HepG2 (cell line): Measurements from ENCODE around the gene TMC2. TPM values are rescaled to one million over a fixed set of nuclear protein-coding genes. Genes with fewer than 3 reads are reported as not detected.
A peak's percentile ranks its signal among the peaks of the same experiment; 100 is the strongest.

ENCODE experiments used
- BHLHE40 ChIP-seq: IDR thresholded peaks from 2 replicates; pipeline ENCODE4 v1.6.1; 2011; ENCODE audit warnings: low read length, improper control_type of control experiment
- SRSF4 ChIP-seq: fragments of 200-400 bp; formaldehyde crosslinking; IDR thresholded peaks from one replicate; pipeline ENCODE4 v1.6.1; 2018; ENCODE audit warnings: mild to moderate bottlenecking, low read depth, low read length, moderate library complexity; ENCODE audit not compliant: poor library complexity, severe bottlenecking
- ZNF768 ChIP-seq: sonication (generic); formaldehyde crosslinking; IDR thresholded peaks from 2 replicates; pipeline ENCODE4 v1.4.0; 2020; ENCODE audit warnings: missing genetic modification reagents
- polyA plus RNA-seq, 8 experiments: library from polyadenylated mRNA; depleted of rRNA in 3 of 8; stranded (reverse) in 7 of 8; unstranded in 1 of 8; fragments of >200 nt; fragmentation: Illumina TruSeq in 4 of 8; extraction: Trizol in 4 of 8; gene quantifications; 2 replicates each; pipeline versions ENCODE4 v1.2.1 to v1.2.3, GENCODE V29; 2011 to 2016; ENCODE audit warnings: low read depth in 4 of 8, missing spikeins in 1 of 8, mixed read lengths in 1 of 8; ENCODE audit not compliant: insufficient read depth in 1 of 8
- total RNA-seq, 5 experiments: library from RNA; depleted of rRNA; stranded (reverse); fragments of >200 nt; fragmentation: Illumina TruSeq; extraction: Trizol; gene quantifications; 2 replicates each; pipeline ENCODE4 v1.2.3, GENCODE V29; 2016; ENCODE audit warnings: low read depth in 1 of 5
- TF ChIP-seq, protein P1 (sequence below): sonication (generic); formaldehyde crosslinking; IDR thresholded peaks from 2 replicates; pipeline ENCODE4 v1.5.0; 2020; ENCODE audit warnings: mild to moderate bottlenecking, missing genetic modification reagents, borderline replicate concordance
- TF ChIP-seq, protein P2 (sequence below): sonication (generic); formaldehyde crosslinking; IDR thresholded peaks from 2 replicates; pipeline ENCODE4 v1.4.0; 2020; ENCODE audit warnings: mild to moderate bottlenecking, missing genetic modification reagents

The TMC2 gene
- total and polyA plus RNA-seq, 2 of the 13 experiments (the other 11 are each of a cell fraction or from before 2014, with no cell fraction given): not detected

DNA sequence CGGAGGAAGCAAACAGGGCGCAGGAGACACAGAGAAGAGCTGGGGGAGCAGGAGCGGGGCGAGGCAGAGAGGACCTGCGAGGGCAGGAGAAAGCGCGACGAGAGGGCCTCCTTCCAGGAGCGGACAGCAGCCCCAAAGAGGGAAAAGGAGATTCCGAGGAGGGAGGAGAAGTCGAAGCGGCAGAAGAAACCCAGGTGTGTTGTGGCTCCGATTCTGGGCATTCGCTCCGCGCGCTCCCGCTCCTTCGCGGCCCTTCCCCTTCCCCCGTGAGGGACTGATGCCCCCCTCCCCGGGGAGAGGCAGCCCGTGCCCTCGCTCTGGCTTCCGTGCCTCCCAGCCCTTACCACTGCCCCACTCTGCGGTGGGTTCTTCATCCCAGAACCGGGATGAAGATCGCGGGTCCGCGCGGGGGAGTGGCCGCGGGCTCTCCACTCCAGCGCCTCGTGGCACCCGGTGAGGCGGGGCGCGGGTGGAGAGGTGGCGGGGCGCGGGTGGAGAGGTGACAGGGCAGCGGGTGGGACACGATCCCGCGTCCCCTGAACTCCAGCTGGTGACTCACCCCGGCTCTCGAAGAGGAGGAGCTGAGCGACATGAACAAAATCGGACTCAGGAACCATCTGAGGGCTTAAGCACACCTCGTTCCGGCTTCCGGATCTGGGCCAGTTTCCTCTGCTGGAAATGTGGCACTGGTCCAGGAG is 22.4 kb downstream of the TMC2 start (continued):
- TF ChIP-seq, protein P1, sequence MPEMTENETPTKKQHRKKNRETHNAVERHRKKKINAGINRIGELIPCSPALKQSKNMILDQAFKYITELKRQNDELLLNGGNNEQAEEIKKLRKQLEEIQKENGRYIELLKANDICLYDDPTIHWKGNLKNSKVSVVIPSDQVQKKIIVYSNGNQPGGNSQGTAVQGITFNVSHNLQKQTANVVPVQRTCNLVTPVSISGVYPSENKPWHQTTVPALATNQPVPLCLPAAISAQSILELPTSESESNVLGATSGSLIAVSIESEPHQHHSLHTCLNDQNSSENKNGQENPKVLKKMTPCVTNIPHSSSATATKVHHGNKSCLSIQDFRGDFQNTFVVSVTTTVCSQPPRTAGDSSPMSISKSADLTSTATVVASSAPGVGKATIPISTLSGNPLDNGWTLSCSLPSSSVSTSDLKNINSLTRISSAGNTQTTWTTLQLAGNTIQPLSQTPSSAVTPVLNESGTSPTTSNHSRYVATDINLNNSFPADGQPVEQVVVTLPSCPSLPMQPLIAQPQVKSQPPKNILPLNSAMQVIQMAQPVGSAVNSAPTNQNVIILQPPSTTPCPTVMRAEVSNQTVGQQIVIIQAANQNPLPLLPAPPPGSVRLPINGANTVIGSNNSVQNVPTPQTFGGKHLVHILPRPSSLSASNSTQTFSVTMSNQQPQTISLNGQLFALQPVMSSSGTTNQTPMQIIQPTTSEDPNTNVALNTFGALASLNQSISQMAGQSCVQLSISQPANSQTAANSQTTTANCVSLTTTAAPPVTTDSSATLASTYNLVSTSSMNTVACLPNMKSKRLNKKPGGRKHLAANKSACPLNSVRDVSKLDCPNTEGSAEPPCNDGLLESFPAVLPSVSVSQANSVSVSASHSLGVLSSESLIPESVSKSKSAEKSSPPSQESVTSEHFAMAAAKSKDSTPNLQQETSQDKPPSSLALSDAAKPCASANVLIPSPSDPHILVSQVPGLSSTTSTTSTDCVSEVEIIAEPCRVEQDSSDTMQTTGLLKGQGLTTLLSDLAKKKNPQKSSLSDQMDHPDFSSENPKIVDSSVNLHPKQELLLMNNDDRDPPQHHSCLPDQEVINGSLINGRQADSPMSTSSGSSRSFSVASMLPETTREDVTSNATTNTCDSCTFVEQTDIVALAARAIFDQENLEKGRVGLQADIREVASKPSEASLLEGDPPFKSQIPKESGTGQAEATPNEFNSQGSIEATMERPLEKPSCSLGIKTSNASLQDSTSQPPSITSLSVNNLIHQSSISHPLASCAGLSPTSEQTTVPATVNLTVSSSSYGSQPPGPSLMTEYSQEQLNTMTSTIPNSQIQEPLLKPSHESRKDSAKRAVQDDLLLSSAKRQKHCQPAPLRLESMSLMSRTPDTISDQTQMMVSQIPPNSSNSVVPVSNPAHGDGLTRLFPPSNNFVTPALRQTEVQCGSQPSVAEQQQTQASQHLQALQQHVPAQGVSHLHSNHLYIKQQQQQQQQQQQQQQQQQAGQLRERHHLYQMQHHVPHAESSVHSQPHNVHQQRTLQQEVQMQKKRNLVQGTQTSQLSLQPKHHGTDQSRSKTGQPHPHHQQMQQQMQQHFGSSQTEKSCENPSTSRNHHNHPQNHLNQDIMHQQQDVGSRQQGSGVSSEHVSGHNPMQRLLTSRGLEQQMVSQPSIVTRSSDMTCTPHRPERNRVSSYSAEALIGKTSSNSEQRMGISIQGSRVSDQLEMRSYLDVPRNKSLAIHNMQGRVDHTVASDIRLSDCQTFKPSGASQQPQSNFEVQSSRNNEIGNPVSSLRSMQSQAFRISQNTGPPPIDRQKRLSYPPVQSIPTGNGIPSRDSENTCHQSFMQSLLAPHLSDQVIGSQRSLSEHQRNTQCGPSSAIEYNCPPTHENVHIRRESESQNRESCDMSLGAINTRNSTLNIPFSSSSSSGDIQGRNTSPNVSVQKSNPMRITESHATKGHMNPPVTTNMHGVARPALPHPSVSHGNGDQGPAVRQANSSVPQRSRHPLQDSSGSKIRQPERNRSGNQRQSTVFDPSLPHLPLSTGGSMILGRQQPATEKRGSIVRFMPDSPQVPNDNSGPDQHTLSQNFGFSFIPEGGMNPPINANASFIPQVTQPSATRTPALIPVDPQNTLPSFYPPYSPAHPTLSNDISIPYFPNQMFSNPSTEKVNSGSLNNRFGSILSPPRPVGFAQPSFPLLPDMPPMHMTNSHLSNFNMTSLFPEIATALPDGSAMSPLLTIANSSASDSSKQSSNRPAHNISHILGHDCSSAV (CRISPR knock-in tag): no peak
- TF ChIP-seq BHLHE40: no peak
- peak; percentile 34; the same call in 1 of the 2 replicates for TF ChIP-seq ZNF768
- TF ChIP-seq SRSF4: no peak
- TF ChIP-seq, protein P2, sequence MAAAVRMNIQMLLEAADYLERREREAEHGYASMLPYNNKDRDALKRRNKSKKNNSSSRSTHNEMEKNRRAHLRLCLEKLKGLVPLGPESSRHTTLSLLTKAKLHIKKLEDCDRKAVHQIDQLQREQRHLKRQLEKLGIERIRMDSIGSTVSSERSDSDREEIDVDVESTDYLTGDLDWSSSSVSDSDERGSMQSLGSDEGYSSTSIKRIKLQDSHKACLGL (CRISPR knock-in tag): 0 out of 2 replicates have a peak, but pooled peaks have one; percentile 49
- TF ChIP-seq, all 625 proteins: peak for 2
